Thoracic aorta (tissue), 2 donors: ENCODE results near the gene MYL7. TPM values are rescaled to one million over a fixed set of nuclear protein-coding genes. Genes with fewer than 3 reads are reported as not detected.

Source experiments
- ATAC-seq: fragments of 150-250 bp; one replicate; pipeline ENCODE4 v1.8.0; 2017; ENCODE audit warnings: low read depth; ENCODE audit not compliant: insufficient number of reproducible peaks, low FRiP score
- DNase-seq: peaks from one replicate; pipeline ENCODE4 v3.0.0-alpha.2; 2020; ENCODE audit warnings: low spot score
- H3K27ac ChIP-seq, 2 donors: fragments of 200-600 bp; sonication (generic); 1 replicate in 1 of 2; 2 replicates in 1 of 2; pipeline ENCODE4 v1.5.1; 2016; ENCODE audit warnings: mild to moderate bottlenecking in 2 of 2, moderate library complexity in 2 of 2
- H3K27me3 ChIP-seq: fragments of 200-600 bp; sonication (generic); replicated peaks from 2 replicates; pipeline ENCODE4 v1.6.0; 2016; ENCODE audit warnings: mild to moderate bottlenecking; ENCODE audit not compliant: insufficient read depth
- H3K36me3 ChIP-seq: fragments of 200-600 bp; sonication (generic); one replicate; pipeline ENCODE4 v1.5.1; 2016
- H3K4me1 ChIP-seq, 2 donors: fragments of 200-600 bp; sonication (generic); 1 replicate in 1 of 2; 2 replicates in 1 of 2; pipeline versions ENCODE4 v1.5.1 to v1.6.0; 2016; ENCODE audit warnings: low read depth in 2 of 2, mild to moderate bottlenecking in 1 of 2; ENCODE audit not compliant: control insufficient read depth in 1 of 2
- H3K4me3 ChIP-seq: fragments of 200-600 bp; sonication (generic); 2 replicates; pipeline ENCODE4 v1.5.1; 2016; ENCODE audit warnings: mild to moderate bottlenecking
- H3K9me3 ChIP-seq: fragments of 200-600 bp; sonication (generic); 2 replicates; pipeline ENCODE4 v1.5.1; 2016
- total RNA-seq, 2 donors: library from RNA; depleted of rRNA; stranded (reverse); fragments of >200 nt; gene quantifications; one replicate each; pipeline versions ENCODE4 v1.1.0 to v1.2.3, GENCODE V29; 2016
- TF ChIP-seq, protein P1 (sequence below): fragments of 200-600 bp; sonication (generic); IDR thresholded peaks from one replicate; pipeline ENCODE4 v1.5.1; 2019; ENCODE audit warnings: antibody characterized with exemption

MYL7 gene
- total RNA-seq, 2 donors from 2014 or later: not detected

DNA sequence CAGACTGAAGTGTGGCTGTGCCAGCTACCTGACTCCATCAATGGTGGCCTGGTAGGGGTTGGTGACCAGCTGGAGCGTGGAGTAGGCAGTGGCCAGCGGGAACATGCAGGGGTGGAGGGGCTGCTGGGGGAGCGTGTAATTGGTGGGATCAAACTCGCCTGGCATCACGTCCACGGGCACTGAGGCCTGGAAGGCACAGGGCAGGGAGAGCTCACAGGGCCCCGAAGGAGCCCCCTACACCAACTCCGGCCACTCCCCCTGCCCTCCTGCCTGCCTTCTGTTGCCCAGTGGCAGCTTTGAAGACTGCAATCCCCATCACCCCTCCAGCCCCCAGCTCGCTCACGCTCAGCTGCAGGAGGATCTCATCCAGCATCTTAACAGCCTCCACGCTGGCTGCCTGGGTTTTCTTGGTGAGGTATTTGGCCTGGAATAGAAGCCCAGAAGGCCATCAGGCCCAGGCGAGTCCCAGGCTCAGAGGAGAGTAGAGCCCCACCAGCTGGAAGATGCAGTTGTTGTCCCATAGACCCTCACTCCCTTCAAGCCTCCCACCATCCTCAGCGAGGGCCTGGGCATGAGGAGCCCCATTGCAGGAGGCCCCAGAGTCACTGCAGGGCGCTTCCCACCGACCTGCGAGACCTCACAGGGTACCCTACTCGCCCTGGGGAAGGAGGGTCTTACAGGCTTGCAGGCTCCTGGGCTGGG is 24.9 kb downstream of the MYL7 start:
- Histone ChIP-seq H3K27ac (no peak overlapping the region), H3K36me3 (peaks cover 28% of the 10 kb centered on the region), H3K27me3 (no peaks in the 10 kb centered on the region), H3K4me1 (peaks cover 0 to 34% of the 10 kb centered on the region in 2 donors), H3K4me3 (no peak overlapping the region), H3K9me3 (no peaks in the 10 kb centered on the region)
- DNase-seq: no peak
- TF ChIP-seq, protein P1, sequence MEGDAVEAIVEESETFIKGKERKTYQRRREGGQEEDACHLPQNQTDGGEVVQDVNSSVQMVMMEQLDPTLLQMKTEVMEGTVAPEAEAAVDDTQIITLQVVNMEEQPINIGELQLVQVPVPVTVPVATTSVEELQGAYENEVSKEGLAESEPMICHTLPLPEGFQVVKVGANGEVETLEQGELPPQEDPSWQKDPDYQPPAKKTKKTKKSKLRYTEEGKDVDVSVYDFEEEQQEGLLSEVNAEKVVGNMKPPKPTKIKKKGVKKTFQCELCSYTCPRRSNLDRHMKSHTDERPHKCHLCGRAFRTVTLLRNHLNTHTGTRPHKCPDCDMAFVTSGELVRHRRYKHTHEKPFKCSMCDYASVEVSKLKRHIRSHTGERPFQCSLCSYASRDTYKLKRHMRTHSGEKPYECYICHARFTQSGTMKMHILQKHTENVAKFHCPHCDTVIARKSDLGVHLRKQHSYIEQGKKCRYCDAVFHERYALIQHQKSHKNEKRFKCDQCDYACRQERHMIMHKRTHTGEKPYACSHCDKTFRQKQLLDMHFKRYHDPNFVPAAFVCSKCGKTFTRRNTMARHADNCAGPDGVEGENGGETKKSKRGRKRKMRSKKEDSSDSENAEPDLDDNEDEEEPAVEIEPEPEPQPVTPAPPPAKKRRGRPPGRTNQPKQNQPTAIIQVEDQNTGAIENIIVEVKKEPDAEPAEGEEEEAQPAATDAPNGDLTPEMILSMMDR: no peak
- ATAC-seq: no peak

DNA sequence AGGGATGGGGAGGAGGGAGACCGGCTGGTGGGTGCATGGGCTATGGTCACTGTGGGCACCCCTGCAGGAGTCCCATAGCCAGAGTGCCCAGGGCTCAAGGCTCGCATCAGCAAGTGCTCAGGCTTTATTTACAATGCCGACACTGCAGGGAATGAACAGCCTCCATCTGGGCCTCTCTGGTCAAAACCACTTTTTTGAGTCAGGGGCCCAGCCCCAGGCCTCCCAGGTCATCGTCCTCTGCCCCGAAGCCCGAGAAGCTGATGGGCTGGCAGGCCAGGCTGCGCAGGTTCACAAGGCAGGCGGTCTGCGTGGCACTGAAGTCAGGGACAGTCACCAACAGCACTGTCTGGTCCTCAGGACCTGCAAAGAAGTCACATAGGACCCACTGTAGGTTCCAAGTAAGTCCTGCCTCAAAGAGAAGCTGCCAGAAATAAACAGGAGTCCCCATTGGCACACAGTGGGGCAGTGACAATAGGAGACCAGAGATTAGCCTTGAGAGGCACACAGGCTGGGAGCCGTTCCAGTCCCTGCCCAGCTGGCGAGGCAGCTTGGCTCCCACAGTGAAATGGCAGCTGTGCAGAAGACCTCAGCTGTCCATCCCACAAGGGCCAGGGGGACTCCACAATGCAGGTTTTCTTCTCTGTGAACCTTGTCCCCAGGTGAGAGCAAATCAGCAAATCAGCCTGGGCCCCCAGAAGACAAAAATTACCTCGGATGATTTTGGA is 26.4 kb downstream of the MYL7 start:
- Histone ChIP-seq H3K4me3 (no peak overlapping the region), H3K36me3 (peaks cover 43% of the 10 kb centered on the region), H3K9me3 (no peaks in the 10 kb centered on the region), H3K27ac (peak overlapping the region in 1 of 2 donors; percentile 38), H3K27me3 (no peaks in the 10 kb centered on the region), H3K4me1 (peaks cover 0 to 49% of the 10 kb centered on the region in 2 donors)
- TF ChIP-seq, protein P1: no peak
- no peak for DNase-seq
- ATAC-seq: no peak

DNA sequence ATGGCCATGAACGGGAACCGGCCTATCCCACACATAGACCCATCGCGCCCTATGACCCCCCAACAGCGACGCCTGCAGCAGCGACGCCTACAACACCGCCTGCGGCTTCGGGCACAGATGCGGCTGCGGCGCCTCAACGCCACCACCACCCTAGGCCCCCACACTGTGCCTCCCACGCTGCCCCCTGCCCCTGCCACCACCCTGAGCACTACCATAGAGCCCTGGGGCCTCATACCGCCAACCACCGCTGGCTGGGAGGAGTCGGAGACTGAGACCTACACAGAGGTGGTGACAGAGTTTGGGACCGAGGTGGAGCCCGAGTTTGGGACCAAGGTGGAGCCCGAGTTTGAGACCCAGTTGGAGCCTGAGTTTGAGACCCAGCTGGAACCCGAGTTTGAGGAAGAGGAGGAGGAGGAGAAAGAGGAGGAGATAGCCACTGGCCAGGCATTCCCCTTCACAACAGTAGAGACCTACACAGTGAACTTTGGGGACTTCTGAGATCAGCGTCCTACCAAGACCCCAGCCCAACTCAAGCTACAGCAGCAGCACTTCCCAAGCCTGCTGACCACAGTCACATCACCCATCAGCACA is 27.3 kb downstream of the MYL7 start:
- Histone ChIP-seq H3K36me3 (peaks cover 52% of the 10 kb centered on the region), H3K4me3 (no peak overlapping the region), H3K4me1 (peaks cover 3 to 57% of the 10 kb centered on the region in 2 donors), H3K27me3 (no peaks in the 10 kb centered on the region), H3K27ac (peak overlapping the region in 1 of 2 donors; percentile 38), H3K9me3 (no peaks in the 10 kb centered on the region)
- TF ChIP-seq, protein P1: no peak
- ATAC-seq (no peak), DNase-seq (no peak)

DNA sequence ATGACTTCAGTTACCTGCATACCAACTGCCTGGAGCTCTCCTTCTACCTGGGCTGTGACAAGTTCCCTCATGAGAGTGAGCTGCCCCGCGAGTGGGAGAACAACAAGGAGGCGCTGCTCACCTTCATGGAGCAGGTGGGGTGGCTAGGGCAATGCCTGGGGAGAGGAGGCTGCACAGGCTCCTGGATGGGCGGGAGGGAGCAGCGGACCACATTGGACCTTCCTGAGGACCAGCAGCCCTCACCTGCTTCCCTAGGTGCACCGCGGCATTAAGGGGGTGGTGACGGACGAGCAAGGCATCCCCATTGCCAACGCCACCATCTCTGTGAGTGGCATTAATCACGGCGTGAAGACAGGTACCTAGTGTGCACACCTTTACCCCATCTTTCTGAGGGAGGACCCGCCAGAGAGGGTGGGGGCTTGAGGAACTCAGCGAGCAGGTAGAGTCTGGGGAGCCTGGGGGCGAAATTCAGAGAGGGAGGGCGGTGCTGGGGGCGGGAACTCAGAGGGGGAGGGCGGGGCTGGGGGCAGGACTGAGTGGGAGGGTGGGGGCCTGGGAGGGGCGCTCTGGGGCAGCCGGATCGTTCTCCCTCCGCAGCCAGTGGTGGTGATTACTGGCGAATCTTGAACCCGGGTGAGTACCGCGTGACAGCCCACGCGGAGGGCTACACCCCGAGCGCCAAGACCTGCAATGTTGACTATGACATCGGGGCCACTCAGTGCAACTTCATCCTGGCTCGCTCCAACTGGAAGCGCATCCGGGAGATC is 28.0 kb downstream of the MYL7 start:
- H3K4me3 ChIP-seq: no peak overlapping the region
- peaks cover 59% of the 10 kb centered on the region for H3K36me3 ChIP-seq
- DNase-seq (no peak), ATAC-seq (no peak)
- peaks cover 8 to 64% of the 10 kb centered on the region in 2 donors for H3K4me1 ChIP-seq
- no peaks in the 10 kb centered on the region for H3K27me3 ChIP-seq
- H3K9me3 ChIP-seq: no peaks in the 10 kb centered on the region
- TF ChIP-seq, protein P1: no peak
- H3K27ac ChIP-seq: peak overlapping the region in 1 of 2 donors; percentile 100
